Colonic mucosa (tissue), 4 donors: ENCODE data around the gene GRAP2. TPM values are rescaled to one million over a fixed set of nuclear protein-coding genes. Genes with fewer than 3 reads are reported as not detected.

Experiments used
- DNase-seq: peaks from one replicate; pipeline ENCODE4 v3.0.0-alpha.2; 2020
- H3K27ac ChIP-seq: fragments of 200-600 bp; one replicate; pipeline ENCODE4 v1.8.0; 2021
- H3K27me3 ChIP-seq: fragments of 200-600 bp; one replicate; pipeline ENCODE4 v1.8.0; 2021
- H3K36me3 ChIP-seq: fragments of 200-600 bp; one replicate; pipeline ENCODE4 v1.8.0; 2021
- H3K4me1 ChIP-seq: fragments of 200-600 bp; one replicate; pipeline ENCODE4 v1.8.0; 2021; ENCODE audit warnings: mild to moderate bottlenecking
- H3K4me3 ChIP-seq: fragments of 200-600 bp; one replicate; pipeline ENCODE4 v1.8.0; 2021
- H3K9ac ChIP-seq, 2 donors: one replicate each; pipeline ENCODE4 v1.7.0; 2013; ENCODE audit warnings: control low read depth in 2 of 2, low read depth in 2 of 2, low read length in 2 of 2
- H3K9me3 ChIP-seq: fragments of 200-600 bp; one replicate; pipeline ENCODE4 v1.8.0; 2021
- CTCF ChIP-seq: fragments of 200-600 bp; IDR thresholded peaks from one replicate; pipeline ENCODE4 v1.8.0; 2022; ENCODE audit warnings: antibody characterized with exemption, mild to moderate bottlenecking
- intact Hi-C: fragments of 100-400 bp; cut with DNase I; formaldehyde crosslinking; loops from one replicate; pipeline ENCODE4 v1.14.1; 2022
- total RNA-seq, 2 donors: library from RNA; stranded (reverse); fragmentation: NEBNext Ultra II Directional in 1 of 2; extraction: Animal tissue kit (Norgen Biotek cat#: 25700) in 1 of 2; gene quantifications; one replicate each; pipeline ENCODE4 v1.2.1, GENCODE V29; 2021
- donor health status: healthy.
- donor health status: DM: no; HTN: no; CAD: no.
- donor health status: DM: no; HTN: no; CAD: no.

GRAP2 gene
- total RNA-seq, 2 donors from 2014 or later: 2.1 to 4.2 TPM

- H3K27ac ChIP-seq: no peak overlapping the region
- TF ChIP-seq CTCF: no peak
- intact Hi-C loops: no loop called here
- H3K4me1 ChIP-seq: no peaks in the 10 kb centered on the region
- no peak overlapping the region for H3K4me3 ChIP-seq
- no peaks in the 10 kb centered on the region for H3K9me3 ChIP-seq
- no peaks in the 10 kb centered on the region for H3K36me3 ChIP-seq
- no peaks in the 10 kb centered on the region for H3K27me3 ChIP-seq
- no peak overlapping the region for H3K9ac ChIP-seq
- DNase-seq: no peak
These were observed 53.7 kb downstream of the GRAP2 start for GRCh38 chr22:39954584-39955055.

- intact Hi-C loops: no loop called here
- Histone ChIP-seq H3K9ac (no peak overlapping the region), H3K4me3 (no peak overlapping the region), H3K27me3 (no peaks in the 10 kb centered on the region), H3K9me3 (no peaks in the 10 kb centered on the region), H3K27ac (no peak overlapping the region), H3K4me1 (no peaks in the 10 kb centered on the region), H3K36me3 (no peaks in the 10 kb centered on the region)
- TF ChIP-seq CTCF: no peak
- DNase-seq: no peak
These were observed 54.8 kb downstream of the GRAP2 start for GRCh38 chr22:39955675-39956074.

- H3K27me3 ChIP-seq: no peaks in the 10 kb centered on the region
- no peaks in the 10 kb centered on the region for H3K9me3 ChIP-seq
- no peak overlapping the region for H3K27ac ChIP-seq
- H3K4me3 ChIP-seq: no peak overlapping the region
- DNase-seq: no peak
- intact Hi-C loops: no loop called here
- TF ChIP-seq CTCF: no peak
- no peaks in the 10 kb centered on the region for H3K4me1 ChIP-seq
- H3K9ac ChIP-seq: no peak overlapping the region
- no peaks in the 10 kb centered on the region for H3K36me3 ChIP-seq
These were observed 56.2 kb downstream of the GRAP2 start for GRCh38 chr22:39956932-39957664.

- Histone ChIP-seq H3K36me3 (no peaks in the 10 kb centered on the region), H3K4me3 (no peak overlapping the region), H3K4me1 (no peaks in the 10 kb centered on the region), H3K9me3 (no peaks in the 10 kb centered on the region), H3K9ac (no peak overlapping the region), H3K27me3 (no peaks in the 10 kb centered on the region), H3K27ac (no peak overlapping the region)
- DNase-seq: no peak
- intact Hi-C loops: no loop called here
- no peak for TF ChIP-seq CTCF
These were observed 57.3 kb downstream of the GRAP2 start for GRCh38 chr22:39958009-39958711.

- no peaks in the 10 kb centered on the region for H3K4me1 ChIP-seq
- no peak overlapping the region for H3K4me3 ChIP-seq
- no peak for DNase-seq
- no peak for TF ChIP-seq CTCF
- no peaks in the 10 kb centered on the region for H3K27me3 ChIP-seq
- no peaks in the 10 kb centered on the region for H3K36me3 ChIP-seq
- no peak overlapping the region for H3K27ac ChIP-seq
- no peak overlapping the region for H3K9ac ChIP-seq
- H3K9me3 ChIP-seq: no peaks in the 10 kb centered on the region
- intact Hi-C loops: no loop called here
These were observed 58.2 kb downstream of the GRAP2 start for GRCh38 chr22:39958949-39959639.
